DND-41 (cell line): Measurements from ENCODE around the gene DPP6.

Source experiments
- ATAC-seq: fragments of 200-7000 bp; cut with Tn5 transposase; 3 replicates; pipeline ENCODE4 v1.9.1; 2021; ENCODE audit warnings: low read depth; ENCODE audit not compliant: insufficient read depth
- DNase-seq: peaks from one replicate; pipeline ENCODE4 v3.0.0-alpha.2; 2020
- H2AFZ ChIP-seq: 2 replicates; pipeline ENCODE4 v1.6.0; 2012; ENCODE audit warnings: low read depth, low read length
- H3K27ac ChIP-seq: 2 replicates; pipeline ENCODE4 v1.5.1; 2012; ENCODE audit warnings: low read length, inconsistent platforms
- H3K27me3 ChIP-seq: fragments of 200-600 bp; sonication (generic); 2 replicates; pipeline ENCODE4 v1.6.0; 2012; ENCODE audit warnings: low read length, mild to moderate bottlenecking, inconsistent platforms; ENCODE audit not compliant: insufficient read depth, poor library complexity
- H3K36me3 ChIP-seq: 2 replicates; pipeline ENCODE4 v1.5.1; 2012; ENCODE audit warnings: low read length, inconsistent platforms; ENCODE audit not compliant: insufficient read depth
- H3K4me1 ChIP-seq: 2 replicates; pipeline ENCODE4 v1.5.1; 2012; ENCODE audit warnings: mild to moderate bottlenecking, low read length; ENCODE audit not compliant: insufficient read depth
- H3K4me2 ChIP-seq: 2 replicates; pipeline ENCODE4 v1.6.0; 2012; ENCODE audit warnings: mild to moderate bottlenecking, moderate library complexity, low read length, inconsistent platforms; ENCODE audit not compliant: insufficient read depth
- H3K4me3 ChIP-seq, 2 experiments: fragments of 200-600 bp in 1 of 2; shearing (Covaris generic) in 1 of 2; 2 replicates each; pipeline ENCODE4 v1.5.1; 2012 to 2016; ENCODE audit warnings: inconsistent platforms in 2 of 2, low read length in 2 of 2, mild to moderate bottlenecking in 2 of 2, low read depth in 1 of 2, moderate library complexity in 1 of 2
- H3K79me2 ChIP-seq: 2 replicates; pipeline ENCODE4 v1.6.0; 2012; ENCODE audit warnings: low read length, inconsistent platforms; ENCODE audit not compliant: insufficient read depth
- H3K9ac ChIP-seq: 2 replicates; pipeline ENCODE4 v1.6.0; 2012; ENCODE audit warnings: low read depth, mild to moderate bottlenecking, inconsistent platforms, low read length, moderate library complexity
- H3K9me3 ChIP-seq: 2 replicates; pipeline ENCODE4 v1.5.1; 2012; ENCODE audit warnings: low read length, moderate library complexity, mild to moderate bottlenecking, inconsistent platforms; ENCODE audit not compliant: insufficient read depth, severe bottlenecking
- H4K20me1 ChIP-seq: 2 replicates; pipeline ENCODE4 v1.6.0; 2012; ENCODE audit warnings: low read length; ENCODE audit not compliant: insufficient read depth
- EZH2 ChIP-seq: IDR thresholded peaks from 3 replicates; pipeline ENCODE4 v1.6.1; 2012; ENCODE audit warnings: borderline replicate concordance, low read depth, mild to moderate bottlenecking, moderate library complexity, low read length, inconsistent platforms; ENCODE audit not compliant: severe bottlenecking
- TF ChIP-seq, protein P1 (sequence below): IDR thresholded peaks from 2 replicates; pipeline ENCODE4 v1.5.1; 2012; ENCODE audit warnings: borderline replicate concordance, low read length, moderate library complexity, mild to moderate bottlenecking; ENCODE audit not compliant: poor library complexity, severe bottlenecking; ENCODE audit errors: extremely low read depth

The DPP6 gene

DNA sequence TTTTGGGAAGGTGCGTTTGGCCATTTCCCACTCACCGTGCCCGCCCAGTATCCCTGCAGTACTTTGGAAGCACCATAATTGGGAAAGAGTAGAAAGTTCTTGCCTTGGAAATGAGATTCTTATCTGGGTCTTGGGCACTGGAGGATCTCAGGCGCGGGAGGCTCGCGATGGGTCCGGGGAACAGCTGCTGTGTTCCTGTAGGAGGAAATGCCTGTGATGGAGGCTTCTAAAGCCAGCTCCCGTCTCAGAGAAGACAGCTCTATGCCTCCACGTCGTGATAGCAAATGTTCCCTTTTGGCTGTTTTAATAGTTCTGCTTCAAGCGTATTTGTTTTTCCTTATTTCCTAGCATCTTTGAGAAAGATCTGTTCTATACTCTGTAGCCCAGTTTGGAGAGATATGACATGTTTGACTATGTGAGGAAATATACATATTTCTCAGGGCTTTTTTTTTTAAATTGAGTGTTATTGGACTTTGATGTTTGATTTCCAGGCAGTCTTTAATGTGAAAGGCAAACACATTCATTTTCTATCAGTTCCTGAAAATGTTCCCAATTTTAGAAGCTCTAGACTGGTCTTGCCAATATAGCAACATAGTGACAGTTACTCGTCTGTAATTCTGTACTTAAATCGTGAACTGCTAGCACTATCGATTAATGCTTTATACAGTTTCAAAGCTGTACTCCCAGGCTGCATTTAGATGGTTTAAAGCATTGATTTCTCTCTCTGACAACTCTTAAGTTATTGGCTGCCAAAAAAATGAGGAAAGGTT is 280.8 kb downstream of the DPP6 start:
- Histone ChIP-seq H2AFZ (no peak overlapping the region), H3K9ac (no peak overlapping the region), H3K4me1 (no peaks in the 10 kb centered on the region), H3K27me3 (no peaks in the 10 kb centered on the region), H3K4me3 (no peak overlapping the region), H3K9me3 (no peaks in the 10 kb centered on the region), H3K27ac (no peak overlapping the region), H3K79me2 (no peaks in the 10 kb centered on the region), H3K36me3 (no peaks in the 10 kb centered on the region), H4K20me1 (no peaks in the 10 kb centered on the region), H3K4me2 (no peak overlapping the region)
- ATAC-seq, result no peak
- TF ChIP-seq, protein P1, sequence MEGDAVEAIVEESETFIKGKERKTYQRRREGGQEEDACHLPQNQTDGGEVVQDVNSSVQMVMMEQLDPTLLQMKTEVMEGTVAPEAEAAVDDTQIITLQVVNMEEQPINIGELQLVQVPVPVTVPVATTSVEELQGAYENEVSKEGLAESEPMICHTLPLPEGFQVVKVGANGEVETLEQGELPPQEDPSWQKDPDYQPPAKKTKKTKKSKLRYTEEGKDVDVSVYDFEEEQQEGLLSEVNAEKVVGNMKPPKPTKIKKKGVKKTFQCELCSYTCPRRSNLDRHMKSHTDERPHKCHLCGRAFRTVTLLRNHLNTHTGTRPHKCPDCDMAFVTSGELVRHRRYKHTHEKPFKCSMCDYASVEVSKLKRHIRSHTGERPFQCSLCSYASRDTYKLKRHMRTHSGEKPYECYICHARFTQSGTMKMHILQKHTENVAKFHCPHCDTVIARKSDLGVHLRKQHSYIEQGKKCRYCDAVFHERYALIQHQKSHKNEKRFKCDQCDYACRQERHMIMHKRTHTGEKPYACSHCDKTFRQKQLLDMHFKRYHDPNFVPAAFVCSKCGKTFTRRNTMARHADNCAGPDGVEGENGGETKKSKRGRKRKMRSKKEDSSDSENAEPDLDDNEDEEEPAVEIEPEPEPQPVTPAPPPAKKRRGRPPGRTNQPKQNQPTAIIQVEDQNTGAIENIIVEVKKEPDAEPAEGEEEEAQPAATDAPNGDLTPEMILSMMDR, result no peak
- TF ChIP-seq EZH2, result no peak
- DNase-seq, result no peak

DNA sequence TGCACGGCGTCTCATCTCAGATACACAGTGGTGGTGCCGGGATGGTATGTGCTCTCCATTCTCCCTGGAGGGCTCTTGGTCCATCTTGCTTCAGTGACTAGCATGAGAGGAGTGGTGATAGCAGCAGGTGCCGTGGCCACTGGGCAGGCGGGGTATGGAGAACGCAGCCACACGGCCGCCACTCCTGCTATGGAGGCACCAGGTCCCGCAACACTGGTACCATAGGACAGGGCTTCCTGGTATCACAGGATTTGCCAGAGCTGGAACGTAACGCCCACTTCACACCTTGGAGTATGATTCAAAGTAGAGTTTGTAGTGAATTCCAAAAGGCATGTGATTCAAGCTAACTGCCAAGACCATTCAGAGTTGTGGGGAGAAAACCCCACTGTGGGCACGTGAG is 284.1 kb downstream of the DPP6 start:
- no peaks in the 10 kb centered on the region for H3K36me3 ChIP-seq
- no peak overlapping the region for H3K27ac ChIP-seq
- ATAC-seq (no peak), DNase-seq (no peak)
- no peaks in the 10 kb centered on the region for H3K27me3 ChIP-seq
- no peak overlapping the region for H3K4me2 ChIP-seq
- H3K4me1 ChIP-seq, result no peaks in the 10 kb centered on the region
- no peak overlapping the region for H3K9ac ChIP-seq
- no peak overlapping the region for H3K4me3 ChIP-seq
- H3K79me2 ChIP-seq, result no peaks in the 10 kb centered on the region
- TF ChIP-seq EZH2, result no peak
- TF ChIP-seq, protein P1, result no peak
- H2AFZ ChIP-seq, result no peak overlapping the region
- H4K20me1 ChIP-seq, result no peaks in the 10 kb centered on the region
- no peaks in the 10 kb centered on the region for H3K9me3 ChIP-seq

DNA sequence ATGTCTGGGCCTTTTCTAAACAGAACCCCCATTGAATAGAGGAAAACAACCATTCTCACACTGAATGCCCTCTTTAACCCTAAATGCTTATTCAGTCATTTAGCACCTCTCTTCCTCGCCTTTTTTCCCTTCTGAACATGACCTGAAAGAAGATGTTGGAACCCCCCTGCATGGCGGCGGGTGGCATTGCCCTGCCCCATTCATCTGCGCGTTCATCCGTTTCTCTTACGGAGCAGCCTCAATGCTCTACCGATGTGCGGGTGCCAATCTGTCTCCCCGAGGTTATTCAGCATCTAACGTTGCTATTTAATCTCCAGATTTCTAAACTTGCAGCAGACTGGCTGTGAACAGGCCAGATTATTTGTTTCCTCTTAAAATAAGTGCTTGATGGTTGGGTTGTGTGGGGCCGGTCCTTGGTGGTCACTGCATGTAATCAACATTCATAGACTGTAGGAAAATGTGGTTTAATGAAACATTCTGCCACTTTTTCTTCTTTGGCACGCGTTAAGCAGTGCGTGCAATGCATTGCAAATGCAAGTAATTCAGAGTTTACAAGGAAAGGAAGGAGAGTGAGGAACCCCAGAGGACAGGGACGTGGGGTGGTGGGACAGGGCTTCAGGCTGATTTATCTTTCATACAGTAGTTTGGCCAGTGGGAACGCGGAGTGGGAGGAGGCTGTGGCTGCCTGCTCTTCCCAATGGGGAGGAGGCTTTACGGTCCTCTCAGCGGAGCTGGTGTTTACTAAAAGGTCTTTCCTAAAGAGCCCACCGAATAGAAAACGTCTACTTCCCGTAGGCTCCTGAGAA is 286.7 kb downstream of the DPP6 start:
- H3K36me3 ChIP-seq, result no peaks in the 10 kb centered on the region
- H3K4me2 ChIP-seq, result no peak overlapping the region
- DNase-seq (no peak), ATAC-seq (no peak)
- no peaks in the 10 kb centered on the region for H3K4me1 ChIP-seq
- no peak overlapping the region for H3K27ac ChIP-seq
- H3K79me2 ChIP-seq, result no peaks in the 10 kb centered on the region
- no peaks in the 10 kb centered on the region for H3K9me3 ChIP-seq
- H3K9ac ChIP-seq, result no peak overlapping the region
- H3K4me3 ChIP-seq, result no peak overlapping the region
- no peak overlapping the region for H2AFZ ChIP-seq
- no peaks in the 10 kb centered on the region for H4K20me1 ChIP-seq
- H3K27me3 ChIP-seq, result no peaks in the 10 kb centered on the region
- TF ChIP-seq EZH2, result no peak
- TF ChIP-seq, protein P1, result no peak
